Lung (tissue), 12 donors: Measurements from ENCODE around the gene GRM8. TPM values are rescaled to one million over a fixed set of nuclear protein-coding genes. Genes with fewer than 3 reads are reported as not detected.

ENCODE experiments used
- ATAC-seq: fragments of 200-7000 bp; cut with Tn5 transposase; one replicate; pipeline ENCODE4 v1.9.1; 2020; ENCODE audit warnings: moderate number of reproducible peaks; ENCODE audit not compliant: insufficient read depth, low FRiP score
- DNase-seq, 3 donors: peaks; one replicate each; pipeline ENCODE4 v3.0.0-alpha.2; 2013 to 2017
- H3K27ac ChIP-seq, 2 donors: one replicate each; pipeline ENCODE4 v1.5.1; 2013; ENCODE audit warnings: mild to moderate bottlenecking in 2 of 2, moderate library complexity in 2 of 2, control low read depth in 1 of 2, inconsistent platforms in 1 of 2, low read depth in 1 of 2, low read length in 1 of 2
- H3K27me3 ChIP-seq, 3 donors: one replicate each; pipeline ENCODE4 v1.5.1; 2013; ENCODE audit warnings: low read length in 2 of 3; ENCODE audit not compliant: control insufficient read depth in 3 of 3, insufficient read depth in 3 of 3
- H3K36me3 ChIP-seq, 4 donors: one replicate each; pipeline ENCODE4 v1.5.1; 2013; ENCODE audit warnings: low read length in 4 of 4, mild to moderate bottlenecking in 1 of 4, moderate library complexity in 1 of 4; ENCODE audit not compliant: control insufficient read depth in 4 of 4, insufficient read depth in 4 of 4
- H3K4me1 ChIP-seq, 5 donors: one replicate each; pipeline ENCODE4 v1.5.1; 2013; ENCODE audit warnings: low read length in 5 of 5, mild to moderate bottlenecking in 2 of 5, moderate library complexity in 1 of 5; ENCODE audit not compliant: control insufficient read depth in 5 of 5, insufficient read depth in 5 of 5
- H3K4me3 ChIP-seq: one replicate; pipeline ENCODE4 v1.5.1; 2013; ENCODE audit warnings: mild to moderate bottlenecking, control low read depth, moderate library complexity
- H3K9ac ChIP-seq, 2 donors: one replicate each; pipeline ENCODE4 v1.5.1; 2013; ENCODE audit warnings: low read length in 2 of 2, control low read depth in 1 of 2; ENCODE audit not compliant: insufficient read depth in 1 of 2
- H3K9me3 ChIP-seq, 4 donors: one replicate each; pipeline ENCODE4 v1.5.1; 2013; ENCODE audit warnings: low read length in 3 of 4, mild to moderate bottlenecking in 1 of 4, moderate library complexity in 1 of 4; ENCODE audit not compliant: control insufficient read depth in 4 of 4, insufficient read depth in 3 of 4
- WGBS, 2 donors: extraction: QIAGEN DNeasy Blood & Tissue Kit; methylation state at CpG; one replicate each; pipeline ENCODE4 v1.1.7; 2013; 5-methylcytosine and 5-hydroxymethylcytosine counted together
- polyA plus RNA-seq, 2 donors: library from polyadenylated mRNA; stranded (reverse); fragments of 200-250 nt; gene quantifications; one replicate each; pipeline ENCODE4 v1.2.1, GENCODE V29; 2013
- total RNA-seq, 2 donors: library from RNA; depleted of rRNA in 1 of 2; stranded (reverse); fragments of >200 nt in 1 of 2; gene quantifications; one replicate each; pipeline ENCODE4 v1.2.1, GENCODE V29; 2014 to 2021
- TF ChIP-seq, protein P1 (sequence below): IDR thresholded peaks from 2 replicates; pipeline ENCODE4 v1.5.1; 2012; ENCODE audit warnings: mild to moderate bottlenecking; ENCODE audit errors: control extremely low read depth, extremely low read depth
- donor health status: control.
- donor health status: control.
- donor health status: Bipolar disorder and iron deficiency.
- donor health status: healthy.
- donor health status: DM: yes; HTN: yes; CAD: no.

GRM8 gene
- total and polyA plus RNA-seq, 4 donors = 0.01 to 0.83 (median 0.24) TPM; not detected in 1

DNA sequence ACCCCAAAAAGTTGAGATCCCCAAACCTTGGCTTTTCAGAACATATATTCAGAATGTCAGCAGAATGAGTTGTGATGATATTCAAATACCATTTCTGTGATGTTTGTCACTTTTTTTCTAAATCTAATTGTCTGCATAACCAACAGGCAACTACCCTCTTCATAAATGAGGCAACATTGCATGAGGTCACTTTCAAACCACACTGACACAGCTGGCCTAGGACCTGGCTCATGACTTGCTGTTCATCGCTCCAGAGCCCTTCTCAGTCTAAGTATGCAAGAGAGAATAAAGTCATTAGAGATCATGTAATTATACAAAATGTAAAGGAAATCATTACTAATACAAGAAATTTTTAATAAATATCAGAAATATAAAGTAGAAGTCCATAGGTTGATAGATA is 681.9 kb downstream of the GRM8 start:
- DNase-seq = no peak
- TF ChIP-seq, protein P1, sequence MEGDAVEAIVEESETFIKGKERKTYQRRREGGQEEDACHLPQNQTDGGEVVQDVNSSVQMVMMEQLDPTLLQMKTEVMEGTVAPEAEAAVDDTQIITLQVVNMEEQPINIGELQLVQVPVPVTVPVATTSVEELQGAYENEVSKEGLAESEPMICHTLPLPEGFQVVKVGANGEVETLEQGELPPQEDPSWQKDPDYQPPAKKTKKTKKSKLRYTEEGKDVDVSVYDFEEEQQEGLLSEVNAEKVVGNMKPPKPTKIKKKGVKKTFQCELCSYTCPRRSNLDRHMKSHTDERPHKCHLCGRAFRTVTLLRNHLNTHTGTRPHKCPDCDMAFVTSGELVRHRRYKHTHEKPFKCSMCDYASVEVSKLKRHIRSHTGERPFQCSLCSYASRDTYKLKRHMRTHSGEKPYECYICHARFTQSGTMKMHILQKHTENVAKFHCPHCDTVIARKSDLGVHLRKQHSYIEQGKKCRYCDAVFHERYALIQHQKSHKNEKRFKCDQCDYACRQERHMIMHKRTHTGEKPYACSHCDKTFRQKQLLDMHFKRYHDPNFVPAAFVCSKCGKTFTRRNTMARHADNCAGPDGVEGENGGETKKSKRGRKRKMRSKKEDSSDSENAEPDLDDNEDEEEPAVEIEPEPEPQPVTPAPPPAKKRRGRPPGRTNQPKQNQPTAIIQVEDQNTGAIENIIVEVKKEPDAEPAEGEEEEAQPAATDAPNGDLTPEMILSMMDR = no peak
- H3K36me3 ChIP-seq = no peaks in the 10 kb centered on the region
- H3K9me3 ChIP-seq = no peaks in the 10 kb centered on the region
- H3K27me3 ChIP-seq = no peaks in the 10 kb centered on the region
- no peak overlapping the region for H3K27ac ChIP-seq
- WGBS, 2 donors = 89 to 97% methylated on average over 1 of the region's 1 CpG
- ATAC-seq = no peak
- no peaks in the 10 kb centered on the region for H3K4me1 ChIP-seq
- no peak overlapping the region for H3K9ac ChIP-seq
- no peak overlapping the region for H3K4me3 ChIP-seq

DNA sequence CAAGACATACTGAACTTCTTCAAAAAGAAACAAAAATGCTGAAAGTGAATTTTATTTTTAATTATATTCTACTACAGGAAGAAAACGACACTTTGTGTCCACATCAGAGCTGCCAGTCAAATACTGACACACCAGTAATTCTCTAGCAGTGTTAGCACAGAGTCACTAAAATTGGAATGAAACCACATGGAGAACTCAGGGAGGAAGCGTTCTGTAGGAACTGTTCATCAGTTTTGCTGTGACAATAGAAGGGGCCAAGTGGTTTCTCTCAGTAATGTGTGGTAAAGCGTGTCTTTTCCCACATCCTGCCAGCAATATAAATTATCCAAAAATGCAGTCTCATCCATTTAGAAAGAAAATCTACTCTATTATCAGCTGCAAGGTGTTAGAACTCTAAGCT is 683.3 kb downstream of the GRM8 start:
- Histone ChIP-seq H3K4me1 (no peaks in the 10 kb centered on the region), H3K9me3 (no peaks in the 10 kb centered on the region), H3K9ac (no peak overlapping the region), H3K4me3 (no peak overlapping the region), H3K36me3 (no peaks in the 10 kb centered on the region), H3K27ac (no peak overlapping the region), H3K27me3 (no peaks in the 10 kb centered on the region)
- WGBS, 2 donors = 22 to 40% methylated on average over 3 of the region's 3 CpGs
- ATAC-seq (no peak), DNase-seq (no peak)
- TF ChIP-seq, protein P1 = no peak

DNA sequence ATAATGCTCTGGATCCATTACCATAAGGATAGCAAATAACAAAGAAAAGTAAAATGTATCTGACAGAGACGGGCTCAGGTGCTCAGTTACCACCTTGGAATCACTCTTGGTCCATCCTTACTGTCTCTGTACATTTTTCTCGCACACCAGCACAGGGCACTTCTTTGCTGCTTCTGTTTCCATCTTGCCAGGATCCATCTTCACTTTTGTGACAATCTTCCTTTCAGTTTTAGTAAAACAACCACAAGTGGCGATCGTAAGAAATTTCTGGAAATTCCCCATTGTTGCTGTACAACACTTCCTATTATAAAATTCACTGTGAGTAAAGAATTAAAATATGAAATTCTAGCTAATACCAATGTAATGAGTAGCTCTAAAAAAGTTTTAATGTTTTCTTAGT is 695.5 kb downstream of the GRM8 start:
- no peaks in the 10 kb centered on the region for H3K36me3 ChIP-seq
- no peak for DNase-seq
- H3K9ac ChIP-seq = no peak overlapping the region
- no peaks in the 10 kb centered on the region for H3K4me1 ChIP-seq
- no peak overlapping the region for H3K4me3 ChIP-seq
- TF ChIP-seq, protein P1 = no peak
- H3K27me3 ChIP-seq = no peaks in the 10 kb centered on the region
- no peak for ATAC-seq
- H3K9me3 ChIP-seq = no peaks in the 10 kb centered on the region
- 59 to 74% methylated on average over 4 of the region's 4 CpGs for WGBS, 2 donors
- H3K27ac ChIP-seq = no peak overlapping the region

DNA sequence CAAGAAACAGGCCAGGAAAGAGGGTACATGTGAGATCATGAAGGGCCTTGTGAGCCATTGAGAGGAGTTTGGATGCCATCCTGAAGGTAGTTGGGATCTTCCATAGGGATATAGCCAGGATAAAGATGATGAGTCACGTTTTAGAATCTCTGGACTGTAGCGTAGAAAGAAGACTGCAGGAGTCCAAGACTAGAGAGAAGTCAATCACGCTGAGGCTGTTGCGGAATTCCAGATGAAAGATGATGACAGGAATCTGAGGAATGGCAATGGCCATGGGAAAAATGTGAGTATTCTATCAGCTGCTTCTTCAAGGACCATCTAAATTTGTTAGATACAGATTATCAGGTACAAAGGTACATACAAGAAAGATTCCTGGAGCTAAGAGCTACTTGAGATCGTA is 711.3 kb downstream of the GRM8 start:
- Histone ChIP-seq H3K4me1 (no peaks in the 10 kb centered on the region), H3K36me3 (no peaks in the 10 kb centered on the region), H3K9me3 (no peaks in the 10 kb centered on the region), H3K4me3 (no peak overlapping the region), H3K9ac (no peak overlapping the region), H3K27me3 (no peaks in the 10 kb centered on the region), H3K27ac (no peak overlapping the region)
- DNase-seq = no peak
- 78 to 85% methylated on average over 5 of the region's 5 CpGs for WGBS, 2 donors
- TF ChIP-seq, protein P1 = no peak
- ATAC-seq = no peak
